Endothelial cell of umbilical vein (primary cell): ENCODE measurements around the gene RNF121.

ENCODE experiments used
- FOS ChIP-seq: IDR thresholded peaks from 2 replicates; pipeline ENCODE4 v1.6.1; 2011; ENCODE audit warnings: mild to moderate bottlenecking, low read length, moderate library complexity, borderline replicate concordance; ENCODE audit not compliant: insufficient read depth
- JUN ChIP-seq: IDR thresholded peaks from 2 replicates; pipeline ENCODE4 v1.6.1; 2011; ENCODE audit warnings: borderline replicate concordance, low read depth; ENCODE audit not compliant: insufficient read length, insufficient read depth
- MYC ChIP-seq: IDR thresholded peaks from one replicate; pipeline ENCODE4 v1.6.1; 2011; ENCODE audit warnings: mild to moderate bottlenecking, low read depth, low read length
- POLR2A ChIP-seq: IDR thresholded peaks from 2 replicates; pipeline ENCODE4 v1.6.1; 2012; ENCODE audit warnings: low read depth, mild to moderate bottlenecking, control low read depth, low read length
- POLR2AphosphoS5 ChIP-seq: IDR thresholded peaks from 2 replicates; pipeline ENCODE4 v1.6.1; 2012; ENCODE audit warnings: low read depth, mild to moderate bottlenecking, control low read depth, low read length, moderate library complexity; ENCODE audit not compliant: insufficient read depth
- TF ChIP-seq, protein P1 (sequence below), 2 donors: IDR thresholded peaks; 1 replicate in 1 of 2; 2 replicates in 1 of 2; pipeline ENCODE4 v1.5.1; 2011; ENCODE audit warnings: low read length in 2 of 2, mild to moderate bottlenecking in 2 of 2, moderate library complexity in 2 of 2, control low read depth in 1 of 2, inconsistent platforms in 1 of 2, low read depth in 1 of 2; ENCODE audit not compliant: insufficient read depth in 1 of 2; ENCODE audit errors: extremely low read depth in 1 of 2

GRCh38 chr11:72000202-72000867 is 71.5 kb downstream of the RNF121 start:
- TF ChIP-seq, protein P1, sequence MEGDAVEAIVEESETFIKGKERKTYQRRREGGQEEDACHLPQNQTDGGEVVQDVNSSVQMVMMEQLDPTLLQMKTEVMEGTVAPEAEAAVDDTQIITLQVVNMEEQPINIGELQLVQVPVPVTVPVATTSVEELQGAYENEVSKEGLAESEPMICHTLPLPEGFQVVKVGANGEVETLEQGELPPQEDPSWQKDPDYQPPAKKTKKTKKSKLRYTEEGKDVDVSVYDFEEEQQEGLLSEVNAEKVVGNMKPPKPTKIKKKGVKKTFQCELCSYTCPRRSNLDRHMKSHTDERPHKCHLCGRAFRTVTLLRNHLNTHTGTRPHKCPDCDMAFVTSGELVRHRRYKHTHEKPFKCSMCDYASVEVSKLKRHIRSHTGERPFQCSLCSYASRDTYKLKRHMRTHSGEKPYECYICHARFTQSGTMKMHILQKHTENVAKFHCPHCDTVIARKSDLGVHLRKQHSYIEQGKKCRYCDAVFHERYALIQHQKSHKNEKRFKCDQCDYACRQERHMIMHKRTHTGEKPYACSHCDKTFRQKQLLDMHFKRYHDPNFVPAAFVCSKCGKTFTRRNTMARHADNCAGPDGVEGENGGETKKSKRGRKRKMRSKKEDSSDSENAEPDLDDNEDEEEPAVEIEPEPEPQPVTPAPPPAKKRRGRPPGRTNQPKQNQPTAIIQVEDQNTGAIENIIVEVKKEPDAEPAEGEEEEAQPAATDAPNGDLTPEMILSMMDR (IDR thresholded peaks at IDR 0.05; ENCODE audit: extremely low read depth in 1 of 2, insufficient read depth in 1 of 2, low read depth in 1 of 2, low read length in 2 of 2), result no peak
- TF ChIP-seq MYC, result no peak
- no peak for TF ChIP-seq JUN
- TF ChIP-seq FOS, result no peak
- TF ChIP-seq POLR2A, result no peak
- TF ChIP-seq POLR2AphosphoS5, result no peak
